T-helper 1 cell treated with Interleukin-12 subunit alpha and Interleukin-12 subunit beta and Interleukin-4 antibody, amounts not matched to agents 30 μg/mL and 1 μg/mL, for 36 hours (primary cell): ENCODE measurements around the gene TRIM63.

Experiments used
- H3K27ac Mint-ChIP-seq: one replicate; pipeline ENCODE4 v1.8.0; 2021; ENCODE audit warnings: mild to moderate bottlenecking, mixed read lengths
- H3K27me3 Mint-ChIP-seq: one replicate; pipeline ENCODE4 v1.8.0; 2021; ENCODE audit warnings: low read depth, mixed read lengths
- H3K36me3 Mint-ChIP-seq: one replicate; pipeline ENCODE4 v1.8.0; 2021; ENCODE audit warnings: low read depth, mixed read lengths
- H3K4me1 Mint-ChIP-seq: one replicate; pipeline ENCODE4 v1.8.0; 2021; ENCODE audit warnings: low read depth, mixed read lengths
- H3K4me3 Mint-ChIP-seq: one replicate; pipeline ENCODE4 v1.8.0; 2021; ENCODE audit warnings: mild to moderate bottlenecking, moderate library complexity, mixed read lengths
- H3K9me3 Mint-ChIP-seq: one replicate; pipeline ENCODE4 v1.8.0; 2021; ENCODE audit warnings: mixed read lengths

The TRIM63 gene

GRCh38 chr1:26027716-26028489 lies 39.5 kb downstream of the TRIM63 start:
- peaks cover 4% of the 10 kb centered on the region for H3K27me3 Mint-ChIP-seq
- H3K4me3 Mint-ChIP-seq = no peak overlapping the region
- no peaks in the 10 kb centered on the region for H3K36me3 Mint-ChIP-seq
- H3K27ac Mint-ChIP-seq = no peak overlapping the region
- no peaks in the 10 kb centered on the region for H3K9me3 Mint-ChIP-seq
- H3K4me1 Mint-ChIP-seq = peaks cover 4% of the 10 kb centered on the region

GRCh38 chr1:26025517-26025916 lies 41.9 kb downstream of the TRIM63 start:
- H3K9me3 Mint-ChIP-seq = no peaks in the 10 kb centered on the region
- no peak overlapping the region for H3K27ac Mint-ChIP-seq
- H3K4me1 Mint-ChIP-seq = peaks cover 4% of the 10 kb centered on the region
- no peak overlapping the region for H3K4me3 Mint-ChIP-seq
- peaks cover 3% of the 10 kb centered on the region for H3K27me3 Mint-ChIP-seq
- no peaks in the 10 kb centered on the region for H3K36me3 Mint-ChIP-seq

GRCh38 chr1:26025060-26025459 lies 42.4 kb downstream of the TRIM63 start:
- H3K27ac Mint-ChIP-seq = no peak overlapping the region

GRCh38 chr1:26023826-26024225 lies 43.6 kb downstream of the TRIM63 start:
- H3K4me3 Mint-ChIP-seq = no peak overlapping the region
- H3K36me3 Mint-ChIP-seq = no peaks in the 10 kb centered on the region
- H3K9me3 Mint-ChIP-seq = no peaks in the 10 kb centered on the region
- peaks cover 15% of the 10 kb centered on the region for H3K27me3 Mint-ChIP-seq
- no peak overlapping the region for H3K27ac Mint-ChIP-seq
- H3K4me1 Mint-ChIP-seq = peaks cover 9% of the 10 kb centered on the region

More at GRCh38 chr1:26025060-26025459, 42.4 kb downstream of the TRIM63 start:
- Mint-ChIP-seq H3K4me3 (no peak overlapping the region), H3K36me3 (no peaks in the 10 kb centered on the region), H3K4me1 (peaks cover 4% of the 10 kb centered on the region), H3K9me3 (no peaks in the 10 kb centered on the region), H3K27me3 (peaks cover 7% of the 10 kb centered on the region)

- H3K4me3 Mint-ChIP-seq = no peak overlapping the region
- peaks cover 9% of the 10 kb centered on the region for H3K4me1 Mint-ChIP-seq
- H3K36me3 Mint-ChIP-seq = no peaks in the 10 kb centered on the region
- no peaks in the 10 kb centered on the region for H3K9me3 Mint-ChIP-seq
- H3K27ac Mint-ChIP-seq = no peak overlapping the region
- peaks cover 18% of the 10 kb centered on the region for H3K27me3 Mint-ChIP-seq
Observed at GRCh38 chr1:26023009-26023408, 44.4 kb downstream of the TRIM63 start.

- Mint-ChIP-seq H3K27ac (no peak overlapping the region), H3K27me3 (peaks cover 18% of the 10 kb centered on the region), H3K36me3 (no peaks in the 10 kb centered on the region), H3K9me3 (no peaks in the 10 kb centered on the region), H3K4me1 (peaks cover 5% of the 10 kb centered on the region), H3K4me3 (no peak overlapping the region)
Observed at GRCh38 chr1:26022404-26022779, 45.0 kb downstream of the TRIM63 start.

GRCh38 chr1:26021647-26022403 lies 45.6 kb downstream of the TRIM63 start, which contains the start of gene EXTL1:
EXTL1 (plus strand) TSS chr1:26021775; CDS start chr1:26022647, 872 bp downstream.
- H3K4me1 Mint-ChIP-seq = peaks cover 5% of the 10 kb centered on the region
- H3K27me3 Mint-ChIP-seq = peaks cover 18% of the 10 kb centered on the region
- no peaks in the 10 kb centered on the region for H3K9me3 Mint-ChIP-seq
- H3K4me3 Mint-ChIP-seq = no peak within 1 kb of the TSS
- H3K27ac Mint-ChIP-seq = no peak within 1 kb of the TSS
- no peaks in the 10 kb centered on the region for H3K36me3 Mint-ChIP-seq

GRCh38 chr1:26020941-26021646 lies 46.3 kb downstream of the TRIM63 start:
- H3K36me3 Mint-ChIP-seq = no peaks in the 10 kb centered on the region
- H3K27me3 Mint-ChIP-seq = peaks cover 18% of the 10 kb centered on the region
- H3K9me3 Mint-ChIP-seq = no peaks in the 10 kb centered on the region
- peaks cover 5% of the 10 kb centered on the region for H3K4me1 Mint-ChIP-seq
- no peak overlapping the region for H3K4me3 Mint-ChIP-seq
- H3K27ac Mint-ChIP-seq = no peak overlapping the region

- Mint-ChIP-seq H3K27ac (no peak overlapping the region), H3K4me1 (peaks cover 5% of the 10 kb centered on the region), H3K27me3 (peaks cover 18% of the 10 kb centered on the region), H3K9me3 (no peaks in the 10 kb centered on the region), H3K4me3 (no peak overlapping the region), H3K36me3 (no peaks in the 10 kb centered on the region)
Observed at GRCh38 chr1:26020330-26020768, 47.1 kb downstream of the TRIM63 start.

GRCh38 chr1:26019641-26020315 lies 47.7 kb downstream of the TRIM63 start:
- Mint-ChIP-seq H3K36me3 (no peaks in the 10 kb centered on the region), H3K27ac (no peak overlapping the region), H3K27me3 (peaks cover 18% of the 10 kb centered on the region)

GRCh38 chr1:26017606-26018005 lies 49.8 kb downstream of the TRIM63 start:
- H3K4me3 Mint-ChIP-seq = no peak overlapping the region
- H3K4me1 Mint-ChIP-seq = peaks cover 5% of the 10 kb centered on the region
- H3K27me3 Mint-ChIP-seq = peaks cover 18% of the 10 kb centered on the region
- no peak overlapping the region for H3K27ac Mint-ChIP-seq
- H3K36me3 Mint-ChIP-seq = no peaks in the 10 kb centered on the region
- no peaks in the 10 kb centered on the region for H3K9me3 Mint-ChIP-seq

More at GRCh38 chr1:26019641-26020315, 47.7 kb downstream of the TRIM63 start:
- Mint-ChIP-seq H3K4me3 (no peak overlapping the region), H3K4me1 (peaks cover 5% of the 10 kb centered on the region), H3K9me3 (no peaks in the 10 kb centered on the region)

- Mint-ChIP-seq H3K4me3 (no peak overlapping the region), H3K4me1 (peaks cover 5% of the 10 kb centered on the region), H3K27ac (no peak overlapping the region)
Observed at GRCh38 chr1:26016953-26017545, 50.4 kb downstream of the TRIM63 start.

GRCh38 chr1:26016258-26016952 lies 51.0 kb downstream of the TRIM63 start:
- Mint-ChIP-seq H3K4me1 (peaks cover 5% of the 10 kb centered on the region), H3K36me3 (no peaks in the 10 kb centered on the region)

More at GRCh38 chr1:26016953-26017545, 50.4 kb downstream of the TRIM63 start:
- Mint-ChIP-seq H3K27me3 (peaks cover 18% of the 10 kb centered on the region), H3K9me3 (no peaks in the 10 kb centered on the region), H3K36me3 (no peaks in the 10 kb centered on the region)

More at GRCh38 chr1:26016258-26016952, 51.0 kb downstream of the TRIM63 start:
- Mint-ChIP-seq H3K27ac (no peak overlapping the region), H3K9me3 (no peaks in the 10 kb centered on the region), H3K27me3 (peaks cover 15% of the 10 kb centered on the region), H3K4me3 (no peak overlapping the region)
